BLaER1 treated with 17β-estradiol and CSF1 and Interleukin-3, amounts not matched to agents 10 nM and 100 nM (cell line): Measurements from ENCODE around the gene COBL.

Experiments
- H3K27ac ChIP-seq, 11 experiments: shearing (Covaris generic); formaldehyde crosslinking; 2 replicates each; pipeline ENCODE4 v1.8.1; 2022
- H3K27me3 ChIP-seq, 11 experiments: shearing (Covaris generic); formaldehyde crosslinking; 2 replicates each; pipeline ENCODE4 v1.8.1; 2022
- H3K36me3 ChIP-seq, 11 experiments: shearing (Covaris generic); formaldehyde crosslinking; 2 replicates each; pipeline ENCODE4 v1.8.1; 2022
- H3K4me1 ChIP-seq, 10 experiments: shearing (Covaris generic); formaldehyde crosslinking; 2 replicates each; pipeline ENCODE4 v1.8.1; 2022
- H3K4me2 ChIP-seq, 11 experiments: shearing (Covaris generic); formaldehyde crosslinking; 2 replicates each; pipeline ENCODE4 v1.8.1; 2022
- H3K4me3 ChIP-seq, 10 experiments: shearing (Covaris generic); formaldehyde crosslinking; 2 replicates each; pipeline ENCODE4 v1.8.1; 2022
- H3K9ac ChIP-seq, 11 experiments: shearing (Covaris generic); formaldehyde crosslinking; 2 replicates each; pipeline ENCODE4 v1.8.1; 2022
- H3K9me3 ChIP-seq, 11 experiments: shearing (Covaris generic); formaldehyde crosslinking; replicated peaks in 1 of 11; 2 replicates each; pipeline ENCODE4 v1.8.1; 2022
- H4K20me1 ChIP-seq, 11 experiments: shearing (Covaris generic); formaldehyde crosslinking; 2 replicates each; pipeline ENCODE4 v1.8.1; 2022
- Cebpa-rat ChIP-seq, 11 experiments: shearing (Covaris generic); IDR thresholded peaks; 2 replicates each; pipeline ENCODE4 v1.8.1; 2022

COBL gene

DNA sequence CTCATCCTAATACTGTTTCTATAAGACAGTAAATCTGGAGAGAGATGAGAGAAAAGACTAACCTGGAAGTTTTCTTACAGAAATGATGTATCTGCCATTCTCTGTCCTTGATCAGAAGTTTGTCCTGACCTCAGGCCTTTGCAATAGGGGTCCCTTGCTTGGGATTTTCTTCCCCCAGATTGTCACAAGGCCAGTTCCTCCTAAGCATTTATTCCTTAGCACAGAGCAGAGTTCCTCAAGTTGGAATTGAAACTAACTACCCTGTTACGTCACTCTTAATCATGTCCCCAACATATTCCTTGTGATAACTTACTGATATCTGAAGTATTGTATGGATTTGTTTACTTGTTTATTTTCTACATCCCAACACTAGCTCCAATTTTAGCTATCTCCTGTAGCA, 202.1 kb downstream of the COBL start:
- H3K4me2 ChIP-seq = peak overlapping the region in 1 of 11 experiments; percentile 5; a peak in 1 of 22 replicates
- TF ChIP-seq Cebpa-rat (IDR thresholded peaks at IDR 0.05) = no peak
- H3K27ac ChIP-seq = no peak overlapping the region
- H3K9ac ChIP-seq = no peak overlapping the region
- H3K9me3 ChIP-seq = peaks cover 12 to 33% (median 28%) of the 10 kb centered on the region in 11 experiments
- no peaks in the 10 kb centered on the region for H3K27me3 ChIP-seq
- no peak overlapping the region for H3K4me3 ChIP-seq
- no peaks in the 10 kb centered on the region for H4K20me1 ChIP-seq
- no peaks in the 10 kb centered on the region; a peak in 1 of 22 replicates for H3K36me3 ChIP-seq
- peaks cover 0 to 7% (median 0%) of the 10 kb centered on the region in 10 experiments; a peak in 3 of 20 replicates for H3K4me1 ChIP-seq

DNA sequence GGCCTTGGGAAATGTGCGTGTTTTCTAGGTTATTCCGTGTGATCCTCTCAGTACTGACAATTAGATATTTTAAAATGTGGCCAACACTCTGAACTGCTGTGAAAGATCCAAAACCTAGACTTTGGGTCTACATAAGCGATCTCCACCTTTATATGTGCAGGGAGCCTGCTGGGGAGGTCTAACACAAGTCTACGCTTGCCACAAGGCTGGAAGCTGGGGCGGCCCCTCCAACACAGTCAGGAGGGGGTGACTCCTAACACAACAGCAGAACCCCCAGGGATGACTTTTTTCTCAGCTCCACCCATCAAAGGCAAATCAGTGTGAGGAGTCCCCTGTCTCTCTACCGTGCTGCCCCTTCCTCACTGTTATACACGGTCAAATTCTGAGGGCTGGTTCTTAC, 202.6 kb downstream of the COBL start:
- Histone ChIP-seq H3K4me3 (no peak overlapping the region), H3K27ac (no peak overlapping the region), H4K20me1 (no peaks in the 10 kb centered on the region), H3K4me2 (no peak overlapping the region), H3K9me3 (peaks cover 12 to 33% (median 28%) of the 10 kb centered on the region in 11 experiments), H3K9ac (no peak overlapping the region), H3K27me3 (no peaks in the 10 kb centered on the region), H3K36me3 (no peaks in the 10 kb centered on the region; a peak in 1 of 22 replicates), H3K4me1 (peaks cover 0 to 7% (median 0%) of the 10 kb centered on the region in 10 experiments; a peak in 3 of 20 replicates)
- TF ChIP-seq Cebpa-rat (IDR thresholded peaks at IDR 0.05) = no peak

DNA sequence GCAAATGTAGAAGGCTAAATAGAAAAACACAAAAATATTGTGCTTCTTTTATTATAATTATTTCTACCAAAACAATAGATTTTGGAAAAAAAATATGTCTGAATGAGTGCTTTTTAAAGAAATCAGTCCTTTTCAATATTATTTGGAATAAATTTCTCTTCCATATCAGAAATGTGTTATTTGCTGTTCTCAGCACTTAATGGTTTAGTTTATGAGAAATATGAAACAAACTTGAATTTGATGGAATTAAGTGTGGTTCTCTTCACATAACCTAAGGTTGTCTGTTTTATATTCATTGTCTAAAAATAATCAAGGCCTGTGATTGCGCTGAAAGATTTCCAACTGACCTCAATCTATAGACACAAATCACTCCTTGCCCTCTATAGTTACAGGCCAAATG, 203.0 kb downstream of the COBL start:
- peaks cover 12 to 31% (median 27%) of the 10 kb centered on the region in 11 experiments for H3K9me3 ChIP-seq
- no peak for TF ChIP-seq Cebpa-rat (IDR thresholded peaks at IDR 0.05)
- no peaks in the 10 kb centered on the region for H3K27me3 ChIP-seq
- H3K9ac ChIP-seq = no peak overlapping the region
- no peak overlapping the region for H3K4me2 ChIP-seq
- H3K36me3 ChIP-seq = no peaks in the 10 kb centered on the region; a peak in 1 of 22 replicates
- no peaks in the 10 kb centered on the region for H4K20me1 ChIP-seq
- H3K4me1 ChIP-seq = peaks cover 0 to 7% (median 0%) of the 10 kb centered on the region in 10 experiments; a peak in 3 of 20 replicates
- no peak overlapping the region for H3K4me3 ChIP-seq
- H3K27ac ChIP-seq = no peak overlapping the region

DNA sequence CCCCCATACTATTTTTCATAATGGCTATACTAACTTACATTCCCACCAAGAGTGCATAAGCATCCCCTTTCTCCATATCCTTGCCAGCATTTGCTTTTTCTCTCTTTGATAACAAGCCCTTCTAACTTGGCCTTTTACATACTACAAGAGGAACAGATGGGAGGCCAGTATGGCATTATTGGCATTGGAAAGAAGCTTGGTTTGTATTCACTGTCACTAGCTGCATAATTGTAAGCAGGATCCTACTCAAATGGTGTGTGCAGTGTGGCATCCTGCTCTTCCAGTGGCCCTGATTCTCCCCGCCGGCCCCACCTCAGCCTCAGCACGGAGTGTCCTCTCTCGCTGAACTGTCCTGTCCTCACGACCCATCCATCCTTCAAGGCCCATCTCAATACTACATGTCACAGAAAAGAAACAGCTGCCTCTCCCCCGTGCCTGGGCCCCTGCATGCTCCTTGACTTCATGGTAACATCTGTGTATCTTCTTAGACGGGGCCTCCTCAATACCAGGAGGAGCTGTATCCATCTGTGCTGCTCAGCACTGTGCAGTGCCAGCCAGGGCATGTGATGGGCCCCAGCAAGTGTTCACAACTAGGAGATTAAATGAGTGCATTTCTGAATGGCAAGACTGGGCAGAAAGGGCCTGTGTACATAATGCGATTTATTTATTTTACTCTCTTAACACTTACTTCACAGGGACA, 205.2 kb downstream of the COBL start:
- Histone ChIP-seq H3K27ac (no peak overlapping the region), H3K36me3 (no peaks in the 10 kb centered on the region), H3K4me2 (no peak overlapping the region), H3K9ac (no peak overlapping the region), H3K9me3 (peaks cover 8 to 12% (median 10%) of the 10 kb centered on the region in 11 experiments; a peak in 19 of 22 replicates), H3K27me3 (no peaks in the 10 kb centered on the region), H3K4me3 (no peak overlapping the region), H4K20me1 (no peaks in the 10 kb centered on the region), H3K4me1 (peaks cover 6 to 17% (median 7%) of the 10 kb centered on the region in 10 experiments; a peak in 15 of 20 replicates)
- no peak for TF ChIP-seq Cebpa-rat (IDR thresholded peaks at IDR 0.05)

DNA sequence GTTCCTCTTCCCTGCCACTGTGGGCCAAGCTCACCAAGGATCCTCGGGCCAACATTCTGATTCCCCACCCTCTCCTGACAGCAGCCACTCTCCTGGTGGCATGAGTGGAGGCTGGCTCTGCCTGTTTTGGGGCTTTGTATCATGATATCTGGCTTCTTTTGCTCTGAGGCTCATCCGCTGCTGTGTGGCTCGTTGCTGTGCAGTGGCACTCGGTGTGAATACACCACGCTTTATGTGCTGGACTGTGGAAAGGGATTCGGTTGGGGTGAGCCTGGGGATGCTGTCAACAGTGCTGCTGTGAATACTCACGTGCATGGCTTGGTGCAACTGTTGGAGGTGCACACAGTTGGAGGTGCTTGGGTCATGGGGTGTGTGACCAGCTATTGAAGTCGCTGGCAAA, 208.5 kb downstream of the COBL start:
- Histone ChIP-seq H3K27ac (no peak overlapping the region), H3K27me3 (no peaks in the 10 kb centered on the region), H3K36me3 (no peaks in the 10 kb centered on the region), H3K4me3 (no peak overlapping the region), H3K4me1 (peaks cover 6 to 11% (median 7%) of the 10 kb centered on the region in 10 experiments; a peak in 15 of 20 replicates), H3K9me3 (no peaks in the 10 kb centered on the region), H4K20me1 (no peaks in the 10 kb centered on the region), H3K4me2 (peak overlapping the region in 9 of 11 experiments; percentile 18 to 55 (median 37); a peak in 9 of 22 replicates), H3K9ac (no peak overlapping the region)
- TF ChIP-seq Cebpa-rat (IDR thresholded peaks at IDR 0.05) = no peak

DNA sequence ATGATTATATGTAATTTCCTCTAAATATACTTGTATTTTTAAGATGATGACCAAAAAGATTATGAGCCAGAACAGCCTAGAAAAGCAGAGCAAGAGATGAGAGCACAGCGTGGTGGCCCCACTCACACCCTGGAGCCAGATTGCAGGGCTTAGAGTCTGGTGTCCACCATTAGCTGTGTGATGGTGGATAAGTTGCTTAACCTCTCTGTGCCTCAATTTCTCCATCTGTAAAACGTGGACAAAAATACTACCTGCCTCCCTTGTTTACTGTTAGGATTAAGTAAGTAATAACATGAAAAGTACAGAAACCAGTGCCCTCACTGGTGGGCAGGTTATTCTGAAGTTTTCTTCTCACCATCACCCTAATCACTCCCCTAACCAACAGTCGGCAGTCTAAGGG, 212.3 kb downstream of the COBL start:
- Histone ChIP-seq H3K36me3 (no peaks in the 10 kb centered on the region), H4K20me1 (no peaks in the 10 kb centered on the region), H3K4me1 (peaks cover 6 to 11% (median 7%) of the 10 kb centered on the region in 10 experiments; a peak in 15 of 20 replicates), H3K9me3 (no peaks in the 10 kb centered on the region), H3K4me2 (no peak overlapping the region), H3K27me3 (no peaks in the 10 kb centered on the region), H3K9ac (no peak overlapping the region), H3K27ac (no peak overlapping the region), H3K4me3 (no peak overlapping the region)
- no peak for TF ChIP-seq Cebpa-rat (IDR thresholded peaks at IDR 0.05)

DNA sequence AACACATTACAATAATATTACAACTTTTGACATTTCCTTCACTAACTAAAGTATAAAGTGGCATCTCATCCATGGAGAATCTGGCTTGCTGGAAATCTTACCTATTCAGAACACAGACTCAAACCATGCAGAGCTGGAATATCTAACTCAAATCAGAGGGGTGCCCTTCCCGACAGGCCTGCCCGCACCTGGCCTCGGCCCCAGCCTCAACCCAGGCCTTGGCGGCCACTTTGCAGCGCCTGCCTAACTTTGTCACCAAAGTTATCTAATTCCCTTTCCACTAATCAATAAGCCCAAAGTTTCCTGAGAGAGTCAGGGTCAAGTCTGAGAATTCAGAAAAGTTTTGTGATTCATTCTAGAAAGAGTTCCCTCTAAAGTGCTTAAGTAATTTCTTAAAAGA, 212.9 kb downstream of the COBL start:
- no peak overlapping the region for H3K4me2 ChIP-seq
- TF ChIP-seq Cebpa-rat (IDR thresholded peaks at IDR 0.05) = no peak
- H3K27me3 ChIP-seq = no peaks in the 10 kb centered on the region
- H3K9ac ChIP-seq = no peak overlapping the region
- no peaks in the 10 kb centered on the region for H4K20me1 ChIP-seq
- peaks cover 0 to 5% (median 2%) of the 10 kb centered on the region in 11 experiments; a peak in 13 of 22 replicates for H3K9me3 ChIP-seq
- peaks cover 6 to 11% (median 7%) of the 10 kb centered on the region in 10 experiments; a peak in 15 of 20 replicates for H3K4me1 ChIP-seq
- H3K36me3 ChIP-seq = no peaks in the 10 kb centered on the region
- no peak overlapping the region for H3K27ac ChIP-seq
- no peak overlapping the region for H3K4me3 ChIP-seq

DNA sequence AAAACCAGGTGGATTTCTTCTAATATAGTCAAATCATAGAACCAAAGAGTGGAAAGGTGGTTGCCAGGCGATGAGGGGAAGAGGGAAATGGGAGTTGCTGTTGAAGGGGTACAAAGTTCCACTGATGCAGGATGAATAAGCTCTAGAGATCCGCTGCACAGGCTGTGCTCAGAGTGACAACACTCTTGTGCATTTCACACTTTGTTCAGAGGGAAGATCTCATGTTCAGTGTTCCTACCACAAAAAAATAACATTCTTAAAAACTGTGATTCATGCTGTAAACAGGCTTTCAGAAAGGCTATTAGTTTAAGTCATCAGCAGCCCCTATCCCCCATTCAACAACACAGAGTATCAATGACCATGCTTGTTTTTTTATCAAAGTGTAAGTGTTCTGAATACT, 213.8 kb downstream of the COBL start:
- H3K4me1 ChIP-seq = peaks cover 3 to 7% (median 4%) of the 10 kb centered on the region in 10 experiments; a peak in 15 of 20 replicates
- H3K4me3 ChIP-seq = no peak overlapping the region
- H3K27me3 ChIP-seq = no peaks in the 10 kb centered on the region
- no peaks in the 10 kb centered on the region for H4K20me1 ChIP-seq
- peaks cover 9 to 14% (median 11%) of the 10 kb centered on the region in 11 experiments for H3K9me3 ChIP-seq
- no peak overlapping the region for H3K9ac ChIP-seq
- H3K27ac ChIP-seq = no peak overlapping the region
- no peak overlapping the region for H3K4me2 ChIP-seq
- no peaks in the 10 kb centered on the region for H3K36me3 ChIP-seq
- TF ChIP-seq Cebpa-rat (IDR thresholded peaks at IDR 0.05) = no peak

DNA sequence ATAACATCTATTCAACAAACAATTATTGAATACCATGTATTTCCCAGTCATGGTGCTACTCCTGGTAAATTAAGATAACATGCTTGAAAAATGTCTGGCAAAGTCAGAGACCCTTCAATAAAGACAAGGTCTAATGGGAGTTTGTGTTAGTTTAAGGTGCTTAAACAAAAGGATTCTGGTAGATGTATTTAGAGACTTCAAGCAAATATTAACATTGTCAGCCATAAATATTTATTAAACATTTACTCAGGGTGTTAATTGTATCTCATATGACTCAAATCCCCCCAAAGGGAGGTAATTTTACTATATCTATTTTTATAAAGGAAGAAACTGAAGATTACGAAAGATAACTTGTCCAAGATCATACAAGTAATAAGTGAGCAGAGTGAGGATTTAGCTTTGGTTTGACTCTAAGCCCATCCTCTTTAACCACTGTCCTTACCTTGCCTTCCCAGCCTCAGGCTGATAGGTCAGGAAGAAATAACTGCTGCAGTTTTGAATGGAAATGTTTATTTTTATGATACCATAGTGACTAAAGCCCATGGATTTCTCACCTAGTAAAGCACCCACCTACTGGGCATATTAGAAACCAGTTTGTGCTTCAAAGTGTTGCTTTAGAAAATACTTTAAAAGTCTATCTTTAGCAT, 215.4 kb downstream of the COBL start:
- Histone ChIP-seq H3K4me1 (no peaks in the 10 kb centered on the region), H3K4me3 (no peak overlapping the region), H3K4me2 (no peak overlapping the region), H3K27me3 (no peaks in the 10 kb centered on the region), H3K9ac (no peak overlapping the region), H3K36me3 (no peaks in the 10 kb centered on the region), H3K9me3 (peaks cover 18 to 27% (median 21%) of the 10 kb centered on the region in 11 experiments), H4K20me1 (no peaks in the 10 kb centered on the region), H3K27ac (no peak overlapping the region)
- TF ChIP-seq Cebpa-rat (IDR thresholded peaks at IDR 0.05) = no peak
